Stimulated activated naive CD4-positive, alpha-beta T cell treated with Interleukin-2 at 50 U/mL for 16 hours (primary cell): Measurements from ENCODE around the gene RIOK2.

Experiments used
- DNase-seq: peaks from one replicate; lab custom pipeline; 2025; lab: John Stamatoyannopoulos, UW

Gene RIOK2

GRCh38 chr5:97125125-97125683 lies 57.8 kb downstream of the RIOK2 start:
- no peak for DNase-seq

GRCh38 chr5:97124335-97124734 lies 58.7 kb downstream of the RIOK2 start:
- DNase-seq: no peak

DNA sequence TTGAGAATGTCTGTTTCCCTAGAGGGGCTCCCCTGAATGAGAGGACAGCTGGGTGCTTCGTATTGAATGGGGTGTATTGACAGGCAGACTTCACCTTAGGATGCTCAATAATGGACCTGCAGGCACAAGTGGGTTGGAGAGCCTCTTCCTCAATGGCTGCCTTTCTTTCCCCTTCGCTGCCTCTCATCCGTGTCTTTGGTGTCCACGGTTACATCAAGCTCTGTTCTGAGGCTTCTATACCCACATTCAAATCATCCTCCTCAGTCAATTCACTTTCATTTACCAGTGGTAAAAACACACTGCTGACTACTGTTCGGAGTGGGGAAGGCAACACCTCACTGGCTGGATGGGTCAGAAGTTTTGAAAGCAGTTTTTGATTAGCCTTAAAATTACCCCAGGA lies 61.2 kb downstream of the RIOK2 start:
- DNase-seq: no peak

- no peak for DNase-seq
Measured at GRCh38 chr5:97120195-97120594, 62.9 kb downstream of the RIOK2 start.

GRCh38 chr5:97119007-97119390 lies 64.0 kb downstream of the RIOK2 start:
- DNase-seq: no peak

DNA sequence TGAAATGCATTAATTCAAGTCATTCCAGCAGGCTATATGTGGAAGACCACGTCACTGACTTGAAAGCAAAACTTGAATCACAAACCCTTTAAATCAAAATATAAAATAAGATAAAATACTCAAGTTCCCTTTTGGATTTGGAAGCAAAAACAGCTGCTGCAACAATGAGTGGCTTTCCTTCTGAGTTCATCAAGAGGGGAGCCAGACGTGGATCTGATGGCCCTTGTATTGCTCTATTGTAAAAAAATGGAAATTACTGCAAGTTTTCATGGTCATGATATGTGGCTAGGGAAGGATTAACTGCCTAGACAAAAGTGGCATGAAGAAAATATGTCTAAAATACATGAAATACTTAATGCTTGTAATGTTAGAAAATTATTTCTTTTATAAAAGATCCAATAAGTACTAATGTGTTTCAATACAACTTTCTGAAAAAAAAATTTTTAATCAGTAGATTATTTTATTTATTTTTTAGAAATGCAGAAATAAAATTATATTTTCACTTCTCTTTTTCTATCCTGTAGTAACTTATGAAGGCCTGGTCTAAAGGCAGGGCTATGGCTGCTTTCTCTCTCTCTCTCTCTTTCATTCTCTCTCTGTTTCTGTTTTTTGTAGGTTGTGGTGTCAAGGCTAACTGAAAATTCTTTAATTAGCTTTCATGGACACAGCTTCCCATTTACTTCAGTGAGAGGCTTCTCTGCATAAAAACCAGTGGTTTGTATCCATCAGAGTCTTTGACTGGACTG lies 64.6 kb downstream of the RIOK2 start:
- no peak for DNase-seq

GRCh38 chr5:97115932-97116331 lies 67.1 kb downstream of the RIOK2 start:
- DNase-seq: no peak

GRCh38 chr5:97112230-97112629 lies 70.8 kb downstream of the RIOK2 start:
- DNase-seq: no peak

DNA sequence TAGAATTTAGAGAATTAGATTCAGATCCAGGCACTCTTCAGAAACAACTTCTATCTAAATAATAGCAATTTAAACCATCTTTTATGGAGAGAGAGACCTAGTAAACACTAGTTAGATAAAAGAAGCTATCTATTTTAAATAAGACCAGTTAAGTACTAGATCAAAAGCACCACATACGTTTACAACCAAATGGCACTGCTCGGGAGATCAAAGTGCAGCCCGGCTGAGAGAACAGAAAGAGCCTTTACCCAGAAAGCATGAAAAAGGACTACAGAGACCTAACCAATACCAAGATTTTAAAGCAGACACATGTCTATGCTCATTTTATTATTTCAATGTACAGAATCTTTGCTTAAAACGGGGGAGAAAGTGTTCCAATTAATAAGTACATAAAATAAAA lies 71.4 kb downstream of the RIOK2 start:
- DNase-seq: no peak

DNA sequence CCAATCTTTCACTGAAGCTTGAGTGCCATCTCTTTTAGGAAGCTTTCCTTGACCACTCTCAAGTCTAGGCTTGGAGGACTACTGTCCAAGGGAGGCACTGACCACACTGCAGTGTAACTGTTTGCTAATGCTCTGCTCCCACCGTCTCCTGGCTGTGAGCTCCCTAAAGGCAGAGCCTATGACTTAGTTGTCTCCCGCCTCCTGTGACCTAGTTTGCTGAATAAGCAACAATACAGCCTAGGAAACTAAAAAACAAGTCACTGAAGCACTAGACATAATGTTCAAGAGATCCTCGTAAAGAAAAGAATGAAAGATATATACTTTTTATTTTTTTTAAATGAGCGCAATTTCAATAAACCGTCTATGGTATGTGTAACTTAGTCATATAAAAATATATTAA lies 72.0 kb downstream of the RIOK2 start:
- DNase-seq: no peak
